Measurements from ENCODE around the gene BUD31. TPM values are rescaled to one million over a fixed set of nuclear protein-coding genes. Genes with fewer than 3 reads are reported as not detected.

The BUD31 gene
- total and polyA plus RNA-seq, 2 of the 13 experiments (the other 11 are each of a cell fraction or from before 2014, with no cell fraction given) = 35.1 to 79.1 TPM

- TF ChIP-seq ZBTB4 (CRISPR knock-in tag; IDR thresholded peaks at IDR 0.05; ENCODE audit: borderline replicate concordance) (no peak), ZNF275 (CRISPR knock-in tag; IDR thresholded peaks at IDR 0.05; ENCODE audit: borderline replicate concordance) (no peak), MAFF (IDR thresholded peaks at IDR 0.05; ENCODE audit: low read depth, low read length) (0 out of 2 replicates have a peak, but pooled peaks have one; percentile 4), HIC2 (CRISPR knock-in tag; IDR thresholded peaks at IDR 0.05; ENCODE audit: low read depth) (peak; percentile 30; the same call in 1 of the 2 replicates), ZBTB42 (CRISPR knock-in tag; IDR thresholded peaks at IDR 0.05) (no peak), HNF4A (CRISPR knock-in tag; IDR thresholded peaks at IDR 0.05) (peak; percentile 90), THAP11 (CRISPR knock-in tag; IDR thresholded peaks at IDR 0.05) (peak; percentile 48), GABPA (IDR thresholded peaks at IDR 0.05; ENCODE audit: low read depth, low read length) (no peak), GABPA (CRISPR knock-in tag; IDR thresholded peaks at IDR 0.05; ENCODE audit: low read depth) (peak; percentile 56), ATF4 (CRISPR knock-in tag; IDR thresholded peaks at IDR 0.05) (peak in 1 of 2 experiments; percentile 67; a peak in 2 of 4 replicates), NAIF1 (CRISPR knock-in tag; IDR thresholded peaks at IDR 0.05; ENCODE audit: borderline replicate concordance) (no peak), PREB (CRISPR knock-in tag; IDR thresholded peaks at IDR 0.05) (no peak), SRSF4 (IDR thresholded peaks at IDR 0.05; ENCODE audit: low read depth, low read length, poor library complexity, severe bottlenecking) (no peak), SPEN (CRISPR knock-in tag; IDR thresholded peaks at IDR 0.05; ENCODE audit: low read depth) (peak; percentile 58; the same call in 1 of the 2 replicates), HNF1B (CRISPR knock-in tag; IDR thresholded peaks at IDR 0.05) (peak; percentile 64), RFXAP (CRISPR knock-in tag; IDR thresholded peaks at IDR 0.05; ENCODE audit: borderline replicate concordance) (0 out of 2 replicates have a peak, but pooled peaks have one; percentile 18), GTF3A (CRISPR knock-in tag; conservative IDR thresholded peaks at IDR 0.05) (0 out of 2 replicates have a peak, but pooled peaks have one; percentile 27), ZNF879 (CRISPR knock-in tag; IDR thresholded peaks at IDR 0.05) (no peak)
These were observed 36.3 kb upstream of the BUD31 start (continued) for GRCh38 chr7:99372275-99373090.

Data from HepG2 (cell line).